ENCODE results near the gene SMCO2. TPM values are rescaled to one million over a fixed set of nuclear protein-coding genes. Genes with fewer than 3 reads are reported as not detected.

SMCO2 gene
- 0.20 and 0.22 TPM in 2 replicates for total RNA-seq

GRCh38 chr12:27446436-27446835, at the start of gene SMCO2:
SMCO2 (plus strand) TSS chr12:27446736; CDS start chr12:27470632, 23,896 bp downstream.
- no peak for DNase-seq (ENCODE audit: low read depth in 2 of 2)

- DNase-seq (ENCODE audit: low read depth in 2 of 2): no peak
Observed at GRCh38 chr12:27398466-27398865, 48.1 kb upstream of the SMCO2 start.

- no peak for DNase-seq (ENCODE audit: low read depth in 2 of 2)
Observed at GRCh38 chr12:27399074-27399473, 47.5 kb upstream of the SMCO2 start.

GRCh38 chr12:27400856-27401354, 45.6 kb upstream of the SMCO2 start:
- DNase-seq (ENCODE audit: low read depth in 2 of 2): no peak

GRCh38 chr12:27412047-27412446, 34.5 kb upstream of the SMCO2 start:
- DNase-seq (ENCODE audit: low read depth in 2 of 2): no peak

GRCh38 chr12:27422697-27423096, 23.8 kb upstream of the SMCO2 start:
- no peak for DNase-seq (ENCODE audit: low read depth in 2 of 2)

- DNase-seq (ENCODE audit: low read depth in 2 of 2): peak; percentile 84 to 88
Observed at GRCh38 chr12:27424631-27425230, 21.8 kb upstream of the SMCO2 start.

- DNase-seq (ENCODE audit: low read depth in 2 of 2): no peak
Observed at GRCh38 chr12:27425306-27425705, 21.2 kb upstream of the SMCO2 start.

- no peak for DNase-seq (ENCODE audit: low read depth in 2 of 2)
Observed at GRCh38 chr12:27426743-27427487, 19.6 kb upstream of the SMCO2 start.

- no peak for DNase-seq (ENCODE audit: low read depth in 2 of 2)
Observed at GRCh38 chr12:27427824-27428223, 18.7 kb upstream of the SMCO2 start.

- no peak for DNase-seq (ENCODE audit: low read depth in 2 of 2)
Observed at GRCh38 chr12:27428466-27428865, 18.1 kb upstream of the SMCO2 start.

- no peak for DNase-seq (ENCODE audit: low read depth in 2 of 2)
Observed at GRCh38 chr12:27429606-27430005, 16.9 kb upstream of the SMCO2 start.

GRCh38 chr12:27431185-27431584, 15.4 kb upstream of the SMCO2 start:
- DNase-seq (ENCODE audit: low read depth in 2 of 2): no peak

GRCh38 chr12:27434673-27435565, 11.6 kb upstream of the SMCO2 start:
- DNase-seq (ENCODE audit: low read depth in 2 of 2): peak; percentile 18 to 44

- no peak for DNase-seq (ENCODE audit: low read depth in 2 of 2)
Observed at GRCh38 chr12:27436029-27436428, 10.5 kb upstream of the SMCO2 start.

- DNase-seq (ENCODE audit: low read depth in 2 of 2): no peak
Observed at GRCh38 chr12:27436768-27437167, 9.8 kb upstream of the SMCO2 start.

- DNase-seq (ENCODE audit: low read depth in 2 of 2): no peak
Observed at GRCh38 chr12:27437839-27438238, 8.7 kb upstream of the SMCO2 start.

- DNase-seq (ENCODE audit: low read depth in 2 of 2): no peak
Observed at GRCh38 chr12:27447761-27448160, 1.2 kb downstream of the SMCO2 start.

GRCh38 chr12:27449026-27449425, 2.5 kb downstream of the SMCO2 start:
- no peak for DNase-seq (ENCODE audit: low read depth in 2 of 2)

- peak in 1 of 2 donors; percentile 13 for DNase-seq (ENCODE audit: low read depth in 2 of 2)
Observed at GRCh38 chr12:27449893-27450534, 3.5 kb downstream of the SMCO2 start.

GRCh38 chr12:27451036-27451825, 4.7 kb downstream of the SMCO2 start:
- no peak for DNase-seq (ENCODE audit: low read depth in 2 of 2)
